ENCODE measurements around the gene AGL.

AGL gene

DNA sequence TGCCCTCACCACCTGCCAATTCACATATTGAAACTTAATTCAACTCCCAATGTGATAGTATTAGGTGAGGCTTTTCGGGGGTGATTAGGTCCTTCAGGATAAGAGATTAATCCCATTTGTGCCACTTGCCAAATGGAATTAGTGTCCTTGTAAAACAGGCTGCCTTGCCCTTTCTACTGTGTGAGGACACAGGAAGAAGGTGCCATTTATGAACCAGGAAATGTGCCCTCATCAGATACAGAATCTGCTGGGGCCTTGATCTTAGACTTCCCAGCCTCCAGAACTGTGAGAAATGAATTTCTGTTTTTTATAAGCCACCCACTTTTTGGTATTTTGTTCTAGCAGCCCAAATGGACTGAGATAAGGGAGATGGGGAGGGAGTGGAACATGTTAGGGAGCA is 39.1 kb upstream of the AGL start:
- no peak overlapping the region for H3K14ac ChIP-seq (ENCODE audit: low read length)
- no CpG with 5 or more reads among the region's 1 CpG for WGBS (ENCODE audit: extremely low coverage, insufficient coverage, insufficient read length)
- H2BK120ac ChIP-seq (ENCODE audit: insufficient read depth, low read length, poor library complexity): no peak overlapping the region
- H3K9me3 ChIP-seq (ENCODE audit: insufficient read depth, low read depth, low read length): no peaks in the 10 kb centered on the region
- H3K79me2 ChIP-seq (ENCODE audit: control insufficient read depth, insufficient read depth, low read length, poor library complexity): no peaks in the 10 kb centered on the region
- no peak overlapping the region for H3K18ac ChIP-seq (ENCODE audit: low read length)
- no peak for DNase-seq
- no peaks in the 10 kb centered on the region for H3K79me1 ChIP-seq (ENCODE audit: low read length)
- no peak overlapping the region for H3K4me2 ChIP-seq (ENCODE audit: low read length)
- no peak overlapping the region for H3K4me3 ChIP-seq (ENCODE audit: low read depth, low read length)
- H2BK12ac ChIP-seq (ENCODE audit: low read length): no peak overlapping the region
- no peak overlapping the region for H3K4ac ChIP-seq (ENCODE audit: low read depth, low read length)
- H3K9ac ChIP-seq (ENCODE audit: low read length): no peak overlapping the region
- H2AFZ ChIP-seq (ENCODE audit: insufficient read depth, low read length, poor library complexity): no peak overlapping the region
- H2BK5ac ChIP-seq (ENCODE audit: low read depth, low read length, poor library complexity): no peak overlapping the region
- no peaks in the 10 kb centered on the region for H3K27me3 ChIP-seq (ENCODE audit: insufficient read depth, low read length)
- no peak overlapping the region for H4K8ac ChIP-seq (ENCODE audit: low read depth, low read length)
- H3K36me3 ChIP-seq (ENCODE audit: control insufficient read depth in 1 of 2, insufficient read depth in 2 of 2, low read length in 2 of 2): no peaks in the 10 kb centered on the region
- no peak overlapping the region for H4K91ac ChIP-seq (ENCODE audit: low read depth, low read length)
- no peak overlapping the region for H3K27ac ChIP-seq (ENCODE audit: low read depth, low read length)
- H4K12ac ChIP-seq (ENCODE audit: low read depth, low read length): no peak overlapping the region
- no peak overlapping the region for H3K23ac ChIP-seq (ENCODE audit: low read length)
- H3K4me1 ChIP-seq (ENCODE audit: control insufficient read depth in 1 of 2, insufficient read depth in 2 of 2, low read length in 2 of 2): no peaks in the 10 kb centered on the region
- no peak overlapping the region for H2AK5ac ChIP-seq (ENCODE audit: low read length)

GRCh38 chr1:99811747-99812146 is 38.4 kb upstream of the AGL start:
- no peaks in the 10 kb centered on the region for H3K79me2 ChIP-seq (ENCODE audit: control insufficient read depth, insufficient read depth, low read length, poor library complexity)
- H3K27ac ChIP-seq (ENCODE audit: low read depth, low read length): no peak overlapping the region
- H3K18ac ChIP-seq (ENCODE audit: low read length): no peak overlapping the region
- no peak overlapping the region for H4K12ac ChIP-seq (ENCODE audit: low read depth, low read length)
- no peak overlapping the region for H2AFZ ChIP-seq (ENCODE audit: insufficient read depth, low read length, poor library complexity)
- H3K36me3 ChIP-seq (ENCODE audit: control insufficient read depth in 1 of 2, insufficient read depth in 2 of 2, low read length in 2 of 2): no peaks in the 10 kb centered on the region
- no peaks in the 10 kb centered on the region for H3K27me3 ChIP-seq (ENCODE audit: insufficient read depth, low read length)
- no peak overlapping the region for H3K14ac ChIP-seq (ENCODE audit: low read length)
- no peaks in the 10 kb centered on the region for H3K4me1 ChIP-seq (ENCODE audit: control insufficient read depth in 1 of 2, insufficient read depth in 2 of 2, low read length in 2 of 2)
- no peak overlapping the region for H4K91ac ChIP-seq (ENCODE audit: low read depth, low read length)
- H2BK5ac ChIP-seq (ENCODE audit: low read depth, low read length, poor library complexity): no peak overlapping the region
- no peak overlapping the region for H3K4ac ChIP-seq (ENCODE audit: low read depth, low read length)
- H2AK5ac ChIP-seq (ENCODE audit: low read length): no peak overlapping the region
- H2BK12ac ChIP-seq (ENCODE audit: low read length): no peak overlapping the region
- H2BK120ac ChIP-seq (ENCODE audit: insufficient read depth, low read length, poor library complexity): no peak overlapping the region
- no peak overlapping the region for H3K4me2 ChIP-seq (ENCODE audit: low read length)
- WGBS (ENCODE audit: extremely low coverage, insufficient coverage, insufficient read length): no CpG with 5 or more reads among the region's 1 CpG
- no peak overlapping the region for H3K23ac ChIP-seq (ENCODE audit: low read length)
- H4K8ac ChIP-seq (ENCODE audit: low read depth, low read length): no peak overlapping the region
- H3K9ac ChIP-seq (ENCODE audit: low read length): no peak overlapping the region
- H3K79me1 ChIP-seq (ENCODE audit: low read length): no peaks in the 10 kb centered on the region
- DNase-seq: no peak
- no peak overlapping the region for H3K4me3 ChIP-seq (ENCODE audit: low read depth, low read length)
- no peaks in the 10 kb centered on the region for H3K9me3 ChIP-seq (ENCODE audit: insufficient read depth, low read depth, low read length)

DNA sequence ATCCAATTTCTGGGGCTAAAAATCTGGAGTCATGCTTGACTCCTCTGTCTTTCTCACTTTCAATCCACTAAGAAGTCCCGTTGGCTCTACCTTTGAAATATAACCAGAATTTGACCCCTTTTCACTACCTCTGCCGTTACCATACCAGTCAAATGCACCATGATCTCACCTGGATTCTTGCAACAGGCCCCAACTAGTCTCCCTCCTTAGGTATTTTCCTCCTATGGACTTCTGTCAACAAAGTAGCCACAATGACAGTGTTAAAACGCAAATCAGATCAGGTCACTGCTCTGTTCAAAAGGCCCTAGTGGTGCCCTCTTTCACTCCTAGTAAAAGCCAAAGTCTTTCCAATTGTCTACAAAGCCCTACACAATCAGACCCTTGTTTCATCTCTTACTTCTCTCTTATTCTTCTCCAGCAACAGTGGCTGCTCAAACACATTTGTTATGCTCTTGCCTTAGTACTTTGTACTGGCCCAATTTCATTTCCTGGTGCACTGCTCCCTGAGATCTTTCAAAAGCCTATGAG is 35.7 kb upstream of the AGL start:
- Histone ChIP-seq H2AK5ac (ENCODE audit: low read length) (no peak overlapping the region), H4K91ac (ENCODE audit: low read depth, low read length) (no peak overlapping the region), H3K14ac (ENCODE audit: low read length) (no peak overlapping the region), H2BK5ac (ENCODE audit: low read depth, low read length, poor library complexity) (no peak overlapping the region), H3K9me3 (ENCODE audit: insufficient read depth, low read depth, low read length) (no peaks in the 10 kb centered on the region), H3K27me3 (ENCODE audit: insufficient read depth, low read length) (no peaks in the 10 kb centered on the region), H2BK12ac (ENCODE audit: low read length) (no peak overlapping the region), H3K79me2 (ENCODE audit: control insufficient read depth, insufficient read depth, low read length, poor library complexity) (no peaks in the 10 kb centered on the region), H2BK120ac (ENCODE audit: insufficient read depth, low read length, poor library complexity) (no peak overlapping the region), H2AFZ (ENCODE audit: insufficient read depth, low read length, poor library complexity) (no peak overlapping the region), H3K4me2 (ENCODE audit: low read length) (no peak overlapping the region), H3K4me1 (ENCODE audit: control insufficient read depth in 1 of 2, insufficient read depth in 2 of 2, low read length in 2 of 2) (no peaks in the 10 kb centered on the region), H3K36me3 (ENCODE audit: control insufficient read depth in 1 of 2, insufficient read depth in 2 of 2, low read length in 2 of 2) (no peaks in the 10 kb centered on the region), H3K4ac (ENCODE audit: low read depth, low read length) (no peak overlapping the region), H3K4me3 (ENCODE audit: low read depth, low read length) (no peak overlapping the region), H3K18ac (ENCODE audit: low read length) (no peak overlapping the region), H3K23ac (ENCODE audit: low read length) (no peak overlapping the region), H4K12ac (ENCODE audit: low read depth, low read length) (no peak overlapping the region), H3K27ac (ENCODE audit: low read depth, low read length) (no peak overlapping the region), H3K9ac (ENCODE audit: low read length) (no peak overlapping the region), H4K8ac (ENCODE audit: low read depth, low read length) (no peak overlapping the region), H3K79me1 (ENCODE audit: low read length) (no peaks in the 10 kb centered on the region)
- no peak for DNase-seq
- no CpG with 5 or more reads among the region's 3 CpGs for WGBS (ENCODE audit: extremely low coverage, insufficient coverage, insufficient read length)

DNA sequence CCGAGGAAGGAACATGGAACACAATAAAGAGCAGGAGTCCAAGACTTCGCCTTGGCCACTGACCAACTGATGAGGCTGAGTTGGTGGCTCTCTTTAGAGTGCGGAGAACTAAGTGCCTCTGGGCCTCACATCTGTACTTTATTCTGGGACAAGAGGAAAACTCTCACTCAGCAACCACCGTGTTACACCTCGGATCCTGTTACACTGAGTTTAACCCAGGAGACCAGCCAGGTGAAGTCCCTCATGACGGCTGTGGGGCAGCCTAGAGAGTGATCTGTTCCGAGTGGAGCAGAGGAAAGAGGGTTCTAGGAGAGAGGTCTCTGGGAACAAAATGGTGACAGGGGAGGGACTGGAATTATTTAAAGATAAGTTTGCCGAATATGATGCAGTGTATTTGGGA is 33.5 kb upstream of the AGL start:
- Histone ChIP-seq H2BK120ac (ENCODE audit: insufficient read depth, low read length, poor library complexity) (no peak overlapping the region), H3K4ac (ENCODE audit: low read depth, low read length) (no peak overlapping the region), H3K9ac (ENCODE audit: low read length) (no peak overlapping the region), H3K27me3 (ENCODE audit: insufficient read depth, low read length) (no peaks in the 10 kb centered on the region), H3K79me1 (ENCODE audit: low read length) (no peaks in the 10 kb centered on the region), H3K4me2 (ENCODE audit: low read length) (no peak overlapping the region), H3K4me3 (ENCODE audit: low read depth, low read length) (no peak overlapping the region), H3K23ac (ENCODE audit: low read length) (no peak overlapping the region), H2AK5ac (ENCODE audit: low read length) (no peak overlapping the region), H3K18ac (ENCODE audit: low read length) (no peak overlapping the region), H3K79me2 (ENCODE audit: control insufficient read depth, insufficient read depth, low read length, poor library complexity) (no peaks in the 10 kb centered on the region), H2AFZ (ENCODE audit: insufficient read depth, low read length, poor library complexity) (no peak overlapping the region), H2BK5ac (ENCODE audit: low read depth, low read length, poor library complexity) (no peak overlapping the region), H3K9me3 (ENCODE audit: insufficient read depth, low read depth, low read length) (no peaks in the 10 kb centered on the region), H2BK12ac (ENCODE audit: low read length) (no peak overlapping the region), H3K14ac (ENCODE audit: low read length) (no peak overlapping the region), H3K27ac (ENCODE audit: low read depth, low read length) (no peak overlapping the region), H4K91ac (ENCODE audit: low read depth, low read length) (no peak overlapping the region), H4K8ac (ENCODE audit: low read depth, low read length) (no peak overlapping the region), H4K12ac (ENCODE audit: low read depth, low read length) (no peak overlapping the region), H3K36me3 (ENCODE audit: control insufficient read depth in 1 of 2, insufficient read depth in 2 of 2, low read length in 2 of 2) (no peaks in the 10 kb centered on the region), H3K4me1 (ENCODE audit: control insufficient read depth in 1 of 2, insufficient read depth in 2 of 2, low read length in 2 of 2) (no peaks in the 10 kb centered on the region)
- DNase-seq: no peak
- no CpG with 5 or more reads among the region's 8 CpGs for WGBS (ENCODE audit: extremely low coverage, insufficient coverage, insufficient read length)
